Heart left ventricle (tissue), 16 donors: ENCODE data around the gene SLX4. TPM values are rescaled to one million over a fixed set of nuclear protein-coding genes. Genes with fewer than 3 reads are reported as not detected.

ENCODE experiments used
- ATAC-seq, 4 donors: fragments of 200-7000 bp; cut with Tn5 transposase; one replicate each; pipeline ENCODE4 v1.9.1; 2020 to 2022; ENCODE audit warnings: moderate library complexity in 4 of 4, mild to moderate bottlenecking in 3 of 4, moderate number of reproducible peaks in 1 of 4
- DNase-seq, 5 donors: peaks; one replicate each; pipeline ENCODE4 v3.0.0-alpha.2; 2020
- H3K27ac ChIP-seq, 12 donors: fragments of 200-600 bp; sonication (generic) in 4 of 12; one replicate each; pipeline versions ENCODE4 v1.5.0 to v1.8.0; 2016 to 2022; ENCODE audit warnings: mild to moderate bottlenecking in 2 of 12
- H3K27me3 ChIP-seq, 9 donors: fragments of 200-600 bp; sonication (generic) in 2 of 9; one replicate each; pipeline versions ENCODE4 v1.5.1 to v1.8.0; 2016 to 2022; ENCODE audit warnings: mild to moderate bottlenecking in 3 of 9
- H3K36me3 ChIP-seq, 9 donors: fragments of 200-600 bp; sonication (generic) in 2 of 9; one replicate each; pipeline versions ENCODE4 v1.5.0 to v1.8.0; 2018 to 2022; ENCODE audit warnings: mild to moderate bottlenecking in 2 of 9
- H3K4me1 ChIP-seq, 12 donors: fragments of 200-600 bp; sonication (generic) in 4 of 12; one replicate each; pipeline versions ENCODE4 v1.5.0 to v1.8.0; 2016 to 2022; ENCODE audit warnings: mild to moderate bottlenecking in 3 of 12
- H3K4me3 ChIP-seq, 12 donors: fragments of 200-600 bp; sonication (generic) in 4 of 12; one replicate each; pipeline versions ENCODE4 v1.5.0 to v1.8.0; 2017 to 2022; ENCODE audit warnings: mild to moderate bottlenecking in 9 of 12, moderate library complexity in 4 of 12
- H3K9me3 ChIP-seq, 12 donors: fragments of 200-600 bp; sonication (generic) in 4 of 12; one replicate each; pipeline versions ENCODE4 v1.5.0 to v1.8.0; 2016 to 2022; ENCODE audit warnings: mild to moderate bottlenecking in 1 of 12
- CTCF ChIP-seq, 12 donors: fragments of 200-600 bp; sonication (generic) in 4 of 12; IDR thresholded peaks; one replicate each; pipeline versions ENCODE4 v1.5.0 to v1.8.0; 2018 to 2022; ENCODE audit warnings: antibody characterized with exemption in 12 of 12, mild to moderate bottlenecking in 5 of 12
- POLR2A ChIP-seq, 2 donors: fragments of 450-650 bp; IDR thresholded peaks; one replicate each; pipeline ENCODE4 v1.6.1; 2017; ENCODE audit warnings: antibody characterized with exemption in 2 of 2, mild to moderate bottlenecking in 2 of 2, moderate library complexity in 2 of 2
- WGBS, 4 donors: extraction: QIAGEN DNeasy Blood & Tissue Kit in 2 of 4; methylation state at CpG; one replicate each; pipeline versions ENCODE4 v1.1.5 to v1.1.7; 2013 to 2018; 5-methylcytosine and 5-hydroxymethylcytosine counted together
- intact Hi-C, 10 donors: fragments of 100-400 bp; cut with DNase I; formaldehyde crosslinking; loops; one replicate each; pipeline versions ENCODE4 v1.11.1 to v1.14.2; 2022
- polyA plus RNA-seq, 2 donors: library from polyadenylated mRNA; stranded (reverse); fragments of 200-250 nt; gene quantifications; one replicate each; pipeline ENCODE4 v1.2.3, GENCODE V29; 2013
- total RNA-seq, 9 donors: library from RNA; depleted of rRNA in 2 of 9; stranded (reverse); fragments of >200 nt in 2 of 9; fragmentation: NEBNext Ultra II Directional in 3 of 9; extraction: Animal tissue kit (Norgen Biotek cat#: 25700) in 3 of 9; gene quantifications; one replicate each; pipeline versions ENCODE4 v1.1.0 to v1.2.4, GENCODE V29; 2016 to 2023
- donor health status: ischemic (EF 13 %, LVEDD 7.1; RV severe dilation, severe dysfunction).
- donor health status: healthy with polysubstance abuse.
- donor health status: DM: no; HTN: yes; CAD: no.
- donor health status: DM: no; HTN: no; CAD: no.
- donor health status: ischemic (EF 25% LVEDD 6.9; RV normal size, moderate dysfunction).
- donor health status: ischemic (EF 25% LVEDD 5.7; RV mildly dilated, moderate dysfunction).
- donor health status: healthy.
- donor health status: DM: yes; HTN: yes; CAD: no.
- donor health status: ischemic (EF 35%, LVEDD 5.7; RV mildly dilated, moderate dysfunction).
- donor health status: nonischemic (EF 11% LVEDD 7.7; RV severe dilation, severe dysfunction).
- donor health status: DM: yes; HTN: yes; CAD: no.
- donor health status: PGD.
- donor health status: ischemic (EF 29% LVEDD 5.4; RV normal size, mild dysfunction).
- donor health status: nonischemic (EF 23%, LVEDD 6.1; RV moderate dilation, normal function).

SLX4 gene
- total and polyA plus RNA-seq, 11 donors = 2.0 to 4.7 (median 3.1) TPM

- Histone ChIP-seq H3K36me3 (peaks cover 0 to 19% (median 0%) of the 10 kb centered on the region in 9 donors), H3K27me3 (no peaks in the 10 kb centered on the region), H3K4me1 (no peaks in the 10 kb centered on the region), H3K4me3 (no peak overlapping the region), H3K27ac (no peak overlapping the region), H3K9me3 (peaks cover 0 to 22% (median 7%) of the 10 kb centered on the region in 12 donors)
- DNase-seq (peak in 1 of 5 donors; percentile 22), ATAC-seq (no peak)
- TF ChIP-seq CTCF (IDR thresholded peaks at IDR 0.05) = no peak
- no peak for TF ChIP-seq POLR2A (IDR thresholded peaks at IDR 0.05)
- intact Hi-C loops = no loop called here
- 71 to 82% (median 78%) methylated on average over 7 to 8 of the region's 8 CpGs for WGBS, 4 donors
These were observed 44.4 kb downstream of the SLX4 start for GRCh38 chr16:3566990-3567389.

- H3K9me3 ChIP-seq = peaks cover 0 to 1% (median 0%) of the 10 kb centered on the region in 12 donors
- H3K4me1 ChIP-seq = no peaks in the 10 kb centered on the region
- no peak overlapping the region for H3K27ac ChIP-seq
- intact Hi-C loops = no loop called here
- 95 to 97% (median 97%) methylated on average over 9 of the region's 9 CpGs; no CpG with 5 or more reads in 1 of the 4 donors for WGBS, 4 donors
- no peak for ATAC-seq
- no peak for DNase-seq
- no peaks in the 10 kb centered on the region for H3K27me3 ChIP-seq
- no peak overlapping the region for H3K4me3 ChIP-seq
- TF ChIP-seq POLR2A (IDR thresholded peaks at IDR 0.05) = no peak
- TF ChIP-seq CTCF (IDR thresholded peaks at IDR 0.05) = no peak
- H3K36me3 ChIP-seq = peaks cover 0 to 23% (median 0%) of the 10 kb centered on the region in 9 donors
These were observed 46.6 kb downstream of the SLX4 start for GRCh38 chr16:3564889-3565141.

- no peak for ATAC-seq
- 94 to 96% (median 94%) methylated on average over 24 to 43 of the region's 43 CpGs for WGBS, 4 donors
- peak in 1 of 5 donors; percentile 53 for DNase-seq
These were observed 47.1 kb downstream of the SLX4 start for GRCh38 chr16:3564130-3564888.

More at GRCh38 chr16:3564130-3564888, 47.1 kb downstream of the SLX4 start:
- H3K36me3 ChIP-seq = peaks cover 0 to 23% (median 0%) of the 10 kb centered on the region in 9 donors
- no peaks in the 10 kb centered on the region for H3K27me3 ChIP-seq
- no peak for TF ChIP-seq POLR2A (IDR thresholded peaks at IDR 0.05)
- TF ChIP-seq CTCF (IDR thresholded peaks at IDR 0.05) = no peak
- H3K9me3 ChIP-seq = no peaks in the 10 kb centered on the region
- intact Hi-C loops = no loop called here
- H3K4me3 ChIP-seq = no peak overlapping the region
- no peak overlapping the region for H3K27ac ChIP-seq
- H3K4me1 ChIP-seq = no peaks in the 10 kb centered on the region
